Activated naive CD8-positive, alpha-beta T cell treated with anti-CD3 and anti-CD28 coated beads, Interleukin-2, amount 10 ng/mL, durations not matched to agents 7 days and 5 days (primary cell): ENCODE measurements around the gene RARRES1. TPM values are rescaled to one million over a fixed set of nuclear protein-coding genes. Genes with fewer than 3 reads are reported as not detected.

Experiments
- ATAC-seq: fragments of 150-1000 bp; cut with Tn5 transposase; one replicate; pipeline ENCODE4 v1.10.0; 2021; ENCODE audit warnings: low read depth, moderate library complexity
- POLR2A ChIA-PET: fragments of 350-600 bp; sonication (Branson Sonifier 250); formaldehyde crosslinking; loops from one replicate; lab custom pipeline; 2021; ENCODE audit warnings: antibody characterized with exemption; lab: Charles Lee
- DNase-seq: peaks from one replicate; pipeline ENCODE4 v3.0.0; 2021
- H3K27ac Mint-ChIP-seq: one replicate; pipeline ENCODE4 v1.8.0; 2022; ENCODE audit warnings: mild to moderate bottlenecking, mixed read lengths
- H3K27me3 Mint-ChIP-seq: one replicate; pipeline ENCODE4 v1.8.0; 2022; ENCODE audit warnings: mild to moderate bottlenecking, moderate library complexity, mixed read lengths
- H3K36me3 Mint-ChIP-seq: one replicate; pipeline ENCODE4 v1.8.0; 2021; ENCODE audit warnings: mild to moderate bottlenecking, mixed read lengths
- H3K4me1 Mint-ChIP-seq: one replicate; pipeline ENCODE4 v1.8.0; 2021; ENCODE audit warnings: mixed read lengths
- H3K4me3 Mint-ChIP-seq: one replicate; pipeline ENCODE4 v1.8.0; 2022; ENCODE audit warnings: mild to moderate bottlenecking, moderate library complexity, mixed read lengths
- H3K9me3 Mint-ChIP-seq: one replicate; pipeline ENCODE4 v1.8.0; 2021; ENCODE audit warnings: mixed read lengths
- total RNA-seq, 2 experiments: library from RNA; stranded (reverse); gene quantifications; one replicate each; pipeline ENCODE4 v1.2.3, GENCODE V29; 2021

The RARRES1 gene
- total RNA-seq, 2 experiments from 2014 or later: not detected

GRCh38 chr3:158737410-158737809 lies 5.2 kb upstream of the RARRES1 start:
- peaks cover 7% of the 10 kb centered on the region for H3K27me3 Mint-ChIP-seq
- ATAC-seq: no peak
- no peak for DNase-seq

DNA sequence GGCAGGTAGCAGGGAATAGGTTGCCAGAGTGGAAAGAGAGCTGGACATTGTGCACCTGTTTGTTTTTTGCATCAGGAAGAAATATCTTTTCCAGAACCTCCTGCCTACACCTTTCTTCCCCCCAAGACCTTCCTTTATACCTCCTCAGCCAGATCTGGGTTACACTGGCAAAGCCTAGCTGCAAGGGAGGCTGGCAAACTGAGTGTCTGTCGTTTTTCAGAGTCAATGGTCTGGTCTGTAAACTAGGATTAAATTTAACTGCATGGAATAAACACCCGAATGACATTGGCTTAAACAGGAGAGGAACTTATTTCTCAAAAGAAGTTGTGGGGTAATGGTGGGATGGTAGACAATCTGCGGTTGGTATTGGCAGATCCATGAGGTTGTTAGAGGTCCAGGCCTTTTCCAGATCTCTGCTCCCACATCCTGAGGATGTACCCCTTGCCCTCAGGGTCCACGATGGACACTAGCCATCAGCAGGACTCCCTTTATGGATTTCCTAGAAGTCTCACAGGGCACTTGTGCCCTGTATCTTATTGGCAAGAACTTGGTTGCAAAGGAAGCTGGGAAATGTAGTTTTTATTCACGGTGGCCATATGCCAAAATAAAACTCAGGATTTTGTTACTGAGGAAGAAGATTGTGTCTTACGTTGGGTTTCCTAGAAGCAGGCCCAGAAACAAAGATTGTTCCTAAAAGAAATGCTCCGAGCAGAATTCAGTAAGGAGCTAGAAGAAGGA lies 3.2 kb upstream of the RARRES1 start:
- H3K27me3 Mint-ChIP-seq: peaks cover 7% of the 10 kb centered on the region
- H3K36me3 Mint-ChIP-seq: peaks cover 2% of the 10 kb centered on the region
- H3K9me3 Mint-ChIP-seq: peaks cover 1% of the 10 kb centered on the region
- H3K4me3 Mint-ChIP-seq: no peak overlapping the region
- DNase-seq: no peak
- H3K4me1 Mint-ChIP-seq: no peaks in the 10 kb centered on the region
- no peak overlapping the region for H3K27ac Mint-ChIP-seq
- POLR2A ChIA-PET: no interaction called here
- no peak for ATAC-seq

More at GRCh38 chr3:158737410-158737809, 5.2 kb upstream of the RARRES1 start:
- peaks cover 2% of the 10 kb centered on the region for H3K36me3 Mint-ChIP-seq
- peaks cover 7% of the 10 kb centered on the region for H3K4me1 Mint-ChIP-seq
- H3K9me3 Mint-ChIP-seq: peaks cover 1% of the 10 kb centered on the region
- POLR2A ChIA-PET: no interaction called here
- H3K4me3 Mint-ChIP-seq: no peak overlapping the region
- H3K27ac Mint-ChIP-seq: no peak overlapping the region

GRCh38 chr3:158733656-158734055 lies 1.4 kb upstream of the RARRES1 start:
- POLR2A ChIA-PET: no interaction called here
- ATAC-seq: no peak
- Mint-ChIP-seq H3K4me3 (no peak overlapping the region), H3K9me3 (peaks cover 1% of the 10 kb centered on the region), H3K27me3 (peaks cover 7% of the 10 kb centered on the region), H3K27ac (no peak overlapping the region), H3K36me3 (peaks cover 2% of the 10 kb centered on the region), H3K4me1 (peaks cover 2% of the 10 kb centered on the region)
- DNase-seq: no peak

GRCh38 chr3:158732856-158733200 lies 571 bp upstream of the RARRES1 start:
- Mint-ChIP-seq H3K4me3 (no peak overlapping the region), H3K27ac (no peak overlapping the region), H3K4me1 (peaks cover 6% of the 10 kb centered on the region), H3K9me3 (peaks cover 1% of the 10 kb centered on the region), H3K36me3 (peaks cover 2% of the 10 kb centered on the region), H3K27me3 (peaks cover 7% of the 10 kb centered on the region)
- DNase-seq: no peak
- ATAC-seq: no peak
- POLR2A ChIA-PET: no interaction called here

- no peak overlapping the region for H3K27ac Mint-ChIP-seq
- peak overlapping the region; percentile 14 for H3K4me3 Mint-ChIP-seq
- peaks cover 2% of the 10 kb centered on the region for H3K36me3 Mint-ChIP-seq
- DNase-seq (no peak), ATAC-seq (no peak)
- POLR2A ChIA-PET: no interaction called here
- peaks cover 7% of the 10 kb centered on the region for H3K27me3 Mint-ChIP-seq
- peaks cover 7% of the 10 kb centered on the region for H3K4me1 Mint-ChIP-seq
- H3K9me3 Mint-ChIP-seq: peaks cover 1% of the 10 kb centered on the region
These were observed 771 bp downstream of the RARRES1 start for GRCh38 chr3:158731486-158731885.

DNA sequence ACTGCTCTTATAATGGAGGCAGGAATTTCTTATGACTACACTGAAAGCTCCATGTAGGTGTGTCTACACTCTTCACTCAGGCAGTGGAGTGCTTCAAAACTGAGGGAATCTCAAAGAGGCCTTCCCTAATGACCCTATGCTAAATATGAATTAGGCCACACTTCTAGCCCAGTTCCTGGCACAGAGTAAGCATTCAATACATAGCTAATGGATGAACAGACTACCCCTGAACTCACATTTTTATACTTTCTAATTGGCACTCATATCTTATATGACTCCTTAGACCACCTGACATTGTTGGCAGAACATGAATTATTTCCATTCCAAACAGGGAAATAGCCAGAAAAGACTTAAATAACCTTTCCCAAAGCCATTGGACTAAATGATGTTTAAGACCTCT lies 3.4 kb downstream of the RARRES1 start:
- Mint-ChIP-seq H3K4me1 (peaks cover 7% of the 10 kb centered on the region), H3K36me3 (no peaks in the 10 kb centered on the region), H3K9me3 (no peaks in the 10 kb centered on the region), H3K27ac (no peak overlapping the region), H3K4me3 (no peak overlapping the region), H3K27me3 (peaks cover 5% of the 10 kb centered on the region)
- POLR2A ChIA-PET: no interaction called here
- DNase-seq: no peak
- ATAC-seq: no peak

- no peak for DNase-seq
- Mint-ChIP-seq H3K4me3 (peak overlapping the region; percentile 61), H3K27me3 (peaks cover 2% of the 10 kb centered on the region), H3K9me3 (no peaks in the 10 kb centered on the region), H3K4me1 (peaks cover 9% of the 10 kb centered on the region), H3K36me3 (peaks cover under 1% of the 10 kb centered on the region), H3K27ac (no peak overlapping the region)
- no peak for ATAC-seq
- POLR2A ChIA-PET: interaction anchor here (1.1 kb wide), 1 partner anchor 63 kb away, joined by 3 read pairs; no protein-coding TSS in a partner anchor
These were observed 4.2 kb downstream of the RARRES1 start for GRCh38 chr3:158728061-158728377.

- DNase-seq: no peak
- no peaks in the 10 kb centered on the region for H3K27me3 Mint-ChIP-seq
- peak; percentile 53 for ATAC-seq
- no peaks in the 10 kb centered on the region for H3K9me3 Mint-ChIP-seq
- H3K4me3 Mint-ChIP-seq: peak overlapping the region; percentile 61
- H3K27ac Mint-ChIP-seq: no peak overlapping the region
- H3K36me3 Mint-ChIP-seq: peaks cover 4% of the 10 kb centered on the region
- peaks cover 13% of the 10 kb centered on the region for H3K4me1 Mint-ChIP-seq
- POLR2A ChIA-PET: interaction anchor here (1.1 kb wide), 1 partner anchor 64 kb away, joined by 3 read pairs; no protein-coding TSS in a partner anchor
These were observed 4.8 kb downstream of the RARRES1 start for GRCh38 chr3:158727206-158728060.

GRCh38 chr3:158725348-158726011 lies 6.8 kb downstream of the RARRES1 start:
- Mint-ChIP-seq H3K9me3 (no peaks in the 10 kb centered on the region), H3K36me3 (peaks cover 15% of the 10 kb centered on the region), H3K4me1 (peaks cover 15% of the 10 kb centered on the region), H3K27me3 (no peaks in the 10 kb centered on the region), H3K4me3 (no peak overlapping the region), H3K27ac (no peak overlapping the region)
- no peak for ATAC-seq
- POLR2A ChIA-PET: no interaction called here
- no peak for DNase-seq

GRCh38 chr3:158723991-158724390 lies 8.3 kb downstream of the RARRES1 start:
- Mint-ChIP-seq H3K27me3 (no peaks in the 10 kb centered on the region), H3K4me1 (peaks cover 14% of the 10 kb centered on the region), H3K4me3 (no peak overlapping the region), H3K27ac (no peak overlapping the region), H3K9me3 (no peaks in the 10 kb centered on the region), H3K36me3 (peaks cover 16% of the 10 kb centered on the region)
- ATAC-seq: no peak
- POLR2A ChIA-PET: no interaction called here
- DNase-seq: no peak

DNA sequence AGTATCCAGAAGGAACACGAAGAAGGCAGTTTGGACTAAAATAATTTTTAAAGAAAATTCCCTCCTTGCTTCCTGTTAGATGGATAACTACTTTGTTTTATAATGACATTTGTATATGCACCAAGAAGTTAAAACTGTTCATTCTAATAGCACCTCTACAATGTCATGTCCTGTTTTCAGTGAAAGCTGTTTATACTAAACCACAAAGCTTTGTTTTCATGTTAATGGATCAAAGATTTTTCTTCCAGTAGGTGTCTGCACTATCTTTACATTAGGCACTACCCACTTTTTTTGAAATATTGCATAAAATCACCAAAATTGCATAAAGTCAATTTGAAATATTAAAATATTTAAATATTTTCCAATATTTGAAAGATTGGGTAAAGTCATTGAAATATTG lies 10.1 kb downstream of the RARRES1 start:
- no peak for DNase-seq
- Mint-ChIP-seq H3K27ac (no peak overlapping the region), H3K4me1 (peaks cover 10% of the 10 kb centered on the region), H3K27me3 (no peaks in the 10 kb centered on the region), H3K36me3 (peaks cover 18% of the 10 kb centered on the region), H3K4me3 (no peak overlapping the region), H3K9me3 (no peaks in the 10 kb centered on the region)
- ATAC-seq: no peak
- POLR2A ChIA-PET: no interaction called here

GRCh38 chr3:158718490-158719170 lies 13.6 kb downstream of the RARRES1 start:
- H3K4me1 Mint-ChIP-seq: peaks cover 16% of the 10 kb centered on the region
- H3K27ac Mint-ChIP-seq: no peak overlapping the region
- no peaks in the 10 kb centered on the region for H3K27me3 Mint-ChIP-seq
- no peaks in the 10 kb centered on the region for H3K9me3 Mint-ChIP-seq
- POLR2A ChIA-PET: no interaction called here
- ATAC-seq: no peak
- DNase-seq: no peak
- H3K4me3 Mint-ChIP-seq: no peak overlapping the region
- H3K36me3 Mint-ChIP-seq: peaks cover 18% of the 10 kb centered on the region

DNA sequence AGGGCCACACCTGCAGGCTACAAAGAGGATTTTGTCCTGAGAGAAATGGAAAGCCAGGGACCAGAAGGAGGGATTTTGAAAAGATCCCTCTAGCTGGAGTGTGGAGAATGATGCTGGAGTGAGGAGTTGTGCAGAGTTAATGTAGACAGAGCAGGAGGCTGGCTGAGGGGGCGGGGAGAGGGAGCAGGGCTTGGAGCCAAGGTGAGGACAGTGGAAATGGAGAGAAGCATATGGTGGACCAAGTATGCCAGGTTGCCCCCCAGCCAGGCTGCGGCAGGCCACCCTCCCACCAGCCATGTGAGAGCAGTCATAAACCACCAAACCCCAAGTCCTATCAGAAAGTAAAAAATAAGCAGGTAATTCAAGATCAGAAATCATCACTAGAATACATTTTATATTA lies 14.7 kb downstream of the RARRES1 start:
- H3K27ac Mint-ChIP-seq: no peak overlapping the region
- H3K27me3 Mint-ChIP-seq: no peaks in the 10 kb centered on the region
- no peaks in the 10 kb centered on the region for H3K9me3 Mint-ChIP-seq
- H3K36me3 Mint-ChIP-seq: peaks cover 15% of the 10 kb centered on the region
- H3K4me1 Mint-ChIP-seq: peaks cover 19% of the 10 kb centered on the region
- POLR2A ChIA-PET: no interaction called here
- no peak for ATAC-seq
- H3K4me3 Mint-ChIP-seq: no peak overlapping the region
- DNase-seq: no peak
